GM19452 (cell line): ENCODE data around the gene TFB2M.
"Not testable (repeated sequence)": the region's sequence is repeated elsewhere in the genome, so short reads cannot be mapped to it uniquely, and the experiment has no call there.

Experiments
- ATAC-seq: cut with Tn5 transposase; IDR thresholded peaks from one replicate; pipeline ENCODE4 v1.9.1; 2021; ENCODE audit not compliant: unreplicated experiment

TFB2M gene

GRCh38 chr1:246583056-246583440 lies 17.0 kb upstream of the TFB2M start:
- no peak for ATAC-seq

GRCh38 chr1:246582301-246583055 lies 16.4 kb upstream of the TFB2M start:
- no peak for ATAC-seq

- ATAC-seq: no peak
Observed at GRCh38 chr1:246580497-246581370, 14.7 kb upstream of the TFB2M start.

- peak; percentile 48 for ATAC-seq
Observed at GRCh38 chr1:246579818-246580217, 13.8 kb upstream of the TFB2M start.

- no peak for ATAC-seq
Observed at GRCh38 chr1:246577720-246578106, 11.7 kb upstream of the TFB2M start.

GRCh38 chr1:246577082-246577719 lies 11.1 kb upstream of the TFB2M start:
- ATAC-seq: no peak

- ATAC-seq: no peak
Observed at GRCh38 chr1:246576709-246577032, 10.6 kb upstream of the TFB2M start.

GRCh38 chr1:246573491-246573890 lies 7.4 kb upstream of the TFB2M start:
- no peak for ATAC-seq

- no peak for ATAC-seq
Observed at GRCh38 chr1:246572785-246573184, 6.7 kb upstream of the TFB2M start.

GRCh38 chr1:246571953-246572352 lies 5.9 kb upstream of the TFB2M start:
- no peak for ATAC-seq

- ATAC-seq: not testable (repeated sequence)
Observed at GRCh38 chr1:246571309-246571708, 5.2 kb upstream of the TFB2M start.

GRCh38 chr1:246569248-246570238 lies 3.5 kb upstream of the TFB2M start:
- ATAC-seq: no peak

- no peak for ATAC-seq
Observed at GRCh38 chr1:246567646-246568235, 1.7 kb upstream of the TFB2M start.

- peak; percentile 19 for ATAC-seq
Observed at GRCh38 chr1:246566813-246567645, 968 bp upstream of the TFB2M start.

- peak; percentile 2 for ATAC-seq
Observed at GRCh38 chr1:246565751-246566127, 322 bp downstream of the TFB2M start.

GRCh38 chr1:246564839-246565750 lies 966 bp downstream of the TFB2M start:
- ATAC-seq: no peak

GRCh38 chr1:246560833-246561232 lies 5.2 kb downstream of the TFB2M start:
- ATAC-seq: not testable (repeated sequence)

- no peak for ATAC-seq
Observed at GRCh38 chr1:246559310-246559709, 6.8 kb downstream of the TFB2M start.
